Endothelial cell (in vitro differentiated cells): ENCODE measurements around the gene PINLYP. TPM values are rescaled to one million over a fixed set of nuclear protein-coding genes. Genes with fewer than 3 reads are reported as not detected.
A peak's percentile ranks its signal among the peaks of the same experiment; 100 is the strongest.
"Not testable (repeated sequence)": the region's sequence is repeated elsewhere in the genome, so short reads cannot be mapped to it uniquely, and the experiment has no call there.

Experiments used
- DNase-seq: peaks from one replicate; pipeline ENCODE4 v3.0.0; 2021; ENCODE audit warnings: low spot score
- H3K27ac Mint-ChIP-seq: one replicate; pipeline ENCODE4 v1.8.0; 2021; ENCODE audit warnings: mixed read lengths, inconsistent platforms; ENCODE audit not compliant: unreplicated experiment
- H3K27me3 Mint-ChIP-seq: one replicate; pipeline ENCODE4 v1.8.0; 2021; ENCODE audit warnings: mild to moderate bottlenecking, moderate library complexity, mixed read lengths, inconsistent platforms; ENCODE audit not compliant: unreplicated experiment
- H3K36me3 Mint-ChIP-seq: one replicate; pipeline ENCODE4 v1.8.0; 2021; ENCODE audit warnings: mild to moderate bottlenecking, low read depth, mixed read lengths, inconsistent platforms; ENCODE audit not compliant: unreplicated experiment
- H3K4me1 Mint-ChIP-seq: one replicate; pipeline ENCODE4 v1.8.0; 2021; ENCODE audit warnings: mild to moderate bottlenecking, mixed read lengths, inconsistent platforms; ENCODE audit not compliant: unreplicated experiment
- H3K4me3 Mint-ChIP-seq: one replicate; pipeline ENCODE4 v1.8.0; 2021; ENCODE audit warnings: mild to moderate bottlenecking, mixed read lengths, inconsistent platforms; ENCODE audit not compliant: unreplicated experiment
- H3K9me3 Mint-ChIP-seq: one replicate; pipeline ENCODE4 v1.8.0; 2021; ENCODE audit warnings: mixed read lengths, inconsistent platforms; ENCODE audit not compliant: unreplicated experiment
- CTCF ChIP-seq: fragments of 200-600 bp; sonication (generic); IDR thresholded peaks from one replicate; pipeline ENCODE4 v1.5.0; 2021; ENCODE audit warnings: antibody characterized with exemption; ENCODE audit not compliant: unreplicated experiment
- total RNA-seq: library from RNA; stranded (reverse); fragmentation: NEBNext Ultra II Directional; extraction: Animal tissue kit (Norgen Biotek cat#: 25700); gene quantifications from one replicate; pipeline ENCODE4 v1.2.1, GENCODE V29; 2021; ENCODE audit not compliant: unreplicated experiment

Gene PINLYP
- total RNA-seq, 1 donor from 2014 or later = 3.4 TPM

GRCh38 chr19:43597876-43598275, 22.3 kb downstream of the PINLYP start:
- no peak for DNase-seq
- H3K4me3 Mint-ChIP-seq = peak overlapping the region; percentile 99
- no peaks in the 10 kb centered on the region for H3K9me3 Mint-ChIP-seq
- peaks cover 12% of the 10 kb centered on the region for H3K27me3 Mint-ChIP-seq
- peak overlapping the region; percentile 9 for H3K27ac Mint-ChIP-seq
- peaks cover 29% of the 10 kb centered on the region for H3K4me1 Mint-ChIP-seq
- TF ChIP-seq CTCF = no peak
- peaks cover 20% of the 10 kb centered on the region for H3K36me3 Mint-ChIP-seq

DNA sequence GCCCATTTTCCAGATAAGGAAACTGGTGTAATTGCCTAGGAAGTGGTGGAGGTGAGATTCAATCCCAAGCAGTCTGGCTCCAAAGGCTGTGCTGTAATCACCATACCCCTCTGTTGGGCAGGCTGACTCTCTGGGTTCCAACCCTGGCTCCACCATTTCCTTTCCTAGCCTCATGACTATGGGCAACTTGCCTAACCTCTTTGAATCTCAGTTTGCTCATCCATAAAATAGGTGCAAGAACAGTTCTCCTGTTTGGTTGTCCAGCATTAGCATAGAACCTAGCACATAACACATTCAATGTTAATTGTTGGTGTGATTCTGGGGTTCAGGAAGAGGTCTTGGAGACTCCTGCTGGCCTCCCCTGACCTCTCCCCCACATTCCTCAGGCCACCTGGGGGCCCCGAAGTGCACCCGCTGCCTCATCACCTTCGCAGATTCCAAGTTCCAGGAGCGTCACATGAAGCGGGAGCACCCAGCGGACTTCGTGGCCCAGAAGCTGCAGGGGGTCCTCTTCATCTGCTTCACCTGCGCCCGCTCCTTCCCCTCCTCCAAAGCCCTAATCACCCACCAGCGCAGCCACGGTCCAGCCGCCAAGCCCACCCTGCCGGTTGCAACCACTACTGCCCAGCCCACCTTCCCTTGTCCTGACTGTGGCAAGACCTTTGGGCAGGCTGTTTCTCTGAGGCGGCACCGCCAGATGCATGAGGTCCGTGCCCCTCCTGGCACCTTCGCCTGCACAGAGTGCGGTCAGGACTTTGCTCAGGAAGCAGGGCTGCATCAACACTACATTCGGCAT, 23.0 kb downstream of the PINLYP start:
- no peak for TF ChIP-seq CTCF
- Mint-ChIP-seq H3K4me1 (peaks cover 24% of the 10 kb centered on the region), H3K36me3 (peaks cover 15% of the 10 kb centered on the region), H3K9me3 (no peaks in the 10 kb centered on the region), H3K27ac (no peak overlapping the region), H3K4me3 (no peak overlapping the region), H3K27me3 (peaks cover 9% of the 10 kb centered on the region)
- DNase-seq = no peak

- Mint-ChIP-seq H3K4me1 (peaks cover 22% of the 10 kb centered on the region), H3K27me3 (peaks cover 11% of the 10 kb centered on the region), H3K4me3 (no peak overlapping the region), H3K27ac (no peak overlapping the region), H3K36me3 (peaks cover 12% of the 10 kb centered on the region), H3K9me3 (no peaks in the 10 kb centered on the region)
- TF ChIP-seq CTCF = no peak
- no peak for DNase-seq
These were observed 24.2 kb downstream of the PINLYP start for GRCh38 chr19:43599635-43600295.

GRCh38 chr19:43600326-43600725, 24.7 kb downstream of the PINLYP start:
- H3K9me3 Mint-ChIP-seq, DNase-seq, H3K4me3 Mint-ChIP-seq, H3K27ac Mint-ChIP-seq: not testable (repeated sequence)
- H3K27me3 Mint-ChIP-seq = peaks cover 11% of the 10 kb centered on the region
- peaks cover 12% of the 10 kb centered on the region for H3K36me3 Mint-ChIP-seq
- H3K4me1 Mint-ChIP-seq = peaks cover 22% of the 10 kb centered on the region

GRCh38 chr19:43605875-43606568, 30.4 kb downstream of the PINLYP start:
- no peak for TF ChIP-seq CTCF
- Mint-ChIP-seq H3K4me3 (no peak overlapping the region), H3K36me3 (peaks cover 30% of the 10 kb centered on the region), H3K9me3 (no peaks in the 10 kb centered on the region), H3K27ac (no peak overlapping the region), H3K27me3 (peaks cover 7% of the 10 kb centered on the region), H3K4me1 (peaks cover 16% of the 10 kb centered on the region)
- DNase-seq = no peak
